HEK293 (cell line): Measurements from ENCODE around the gene CCT3.

Source experiments
- CTCF ChIP-seq: fragments of 450-650 bp; formaldehyde crosslinking; IDR thresholded peaks from 2 replicates; pipeline ENCODE4 v1.5.1; 2016; ENCODE audit warnings: missing biosample characterization, missing genetic modification characterization
- PBX3 ChIP-seq: sonication (generic); formaldehyde crosslinking; IDR thresholded peaks from 2 replicates; pipeline ENCODE4 v1.8.1; 2022; ENCODE audit warnings: mild to moderate bottlenecking, moderate library complexity, missing genetic modification reagents
- ZBTB49 ChIP-seq: fragments of 450-650 bp; formaldehyde crosslinking; IDR thresholded peaks from 2 replicates; pipeline ENCODE4 v1.5.1; 2016; ENCODE audit warnings: missing biosample characterization, missing genetic modification characterization, low read depth
- ZNF274 ChIP-seq, 2 experiments: fragments of 200-500 bp in 1 of 2; fragments of 450-650 bp in 1 of 2; sonication (Bioruptor generic) in 1 of 2; formaldehyde crosslinking in 1 of 2; IDR thresholded peaks; 2 replicates each; pipeline versions ENCODE4 v1.5.1 to v1.6.1; 2014 to 2016; ENCODE audit warnings: borderline replicate concordance in 1 of 2, inconsistent platforms in 1 of 2, low read length in 1 of 2, missing biosample characterization in 1 of 2, missing genetic modification characterization in 1 of 2
- ZNF398 ChIP-seq: fragments of 450-650 bp; formaldehyde crosslinking; IDR thresholded peaks from 2 replicates; pipeline ENCODE4 v1.5.1; 2017; ENCODE audit warnings: missing biosample characterization, missing genetic modification characterization
- ZNF510 ChIP-seq: fragments of 450-650 bp; formaldehyde crosslinking; IDR thresholded peaks from 2 replicates; pipeline ENCODE4 v1.5.1; 2018; ENCODE audit warnings: mild to moderate bottlenecking, missing genetic modification characterization, missing biosample characterization; ENCODE audit not compliant: insufficient replicate concordance
- ZSCAN4 ChIP-seq: fragments of 450-650 bp; formaldehyde crosslinking; IDR thresholded peaks from 2 replicates; pipeline ENCODE4 v1.5.1; 2017; ENCODE audit warnings: missing biosample characterization, missing genetic modification characterization

GRCh38 chr1:156286061-156286460, 52.0 kb downstream of the CCT3 start:
- TF ChIP-seq CTCF (tag by site-specific recombination) (no peak), ZNF274 (IDR thresholded peaks at IDR 0.05; ENCODE audit: low read length) (no peak), ZNF274 (tag by site-specific recombination; IDR thresholded peaks at IDR 0.05; ENCODE audit: borderline replicate concordance) (no peak), ZBTB49 (tag by site-specific recombination) (no peak), ZNF510 (tag by site-specific recombination) (no peak), PBX3 (no peak), ZNF398 (tag by site-specific recombination) (no peak), ZSCAN4 (no peak)
